DMS153 treated with DMSO at 0.1 percent for 48 hours (cell line): ENCODE data around the gene IKZF4.
"Not testable (repeated sequence)": the region's sequence is repeated elsewhere in the genome, so short reads cannot be mapped to it uniquely, and the experiment has no call there.

Experiments used
- DNase-seq: peaks from one replicate; lab custom pipeline; 2025; ENCODE audit not compliant: unreplicated experiment; lab: John Stamatoyannopoulos, UW

Gene IKZF4

DNA sequence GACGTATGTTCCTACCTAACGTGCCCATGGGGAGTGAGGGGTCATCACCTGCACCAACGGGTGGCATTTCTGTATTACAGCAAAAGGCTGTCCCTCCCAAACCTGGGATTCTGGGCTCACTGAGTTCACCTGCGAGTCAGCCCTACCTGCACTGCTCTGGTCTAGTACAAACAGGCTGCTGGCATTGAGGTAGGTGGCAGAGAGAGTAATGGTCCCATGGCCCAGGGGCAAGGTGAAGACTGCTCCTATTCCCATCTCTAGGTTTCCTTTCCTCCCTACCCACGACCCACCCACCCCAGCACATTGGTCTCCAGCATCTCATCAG, 23.3 kb upstream of the IKZF4 start:
- no peak for DNase-seq

DNA sequence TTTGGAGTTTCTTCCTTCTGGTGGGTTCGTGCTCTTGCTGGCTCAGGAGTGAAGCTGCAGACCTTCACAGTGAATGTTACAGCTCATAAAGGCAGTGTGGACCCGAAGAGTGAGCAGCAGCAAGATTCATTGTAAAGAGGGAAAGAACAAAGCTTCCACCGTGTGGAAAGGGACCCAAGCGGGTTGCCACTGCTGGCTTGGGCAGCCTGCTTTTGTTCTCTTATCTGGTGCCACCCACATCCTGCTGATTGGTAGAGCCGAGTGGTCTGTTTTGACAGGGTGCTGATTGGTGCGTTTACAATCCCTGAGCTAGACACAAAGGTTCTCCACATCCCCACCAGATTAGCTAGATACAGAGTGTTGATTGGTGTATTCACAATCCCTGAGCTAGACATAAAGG, 21.3 kb upstream of the IKZF4 start:
- DNase-seq, result not testable (repeated sequence)

DNA sequence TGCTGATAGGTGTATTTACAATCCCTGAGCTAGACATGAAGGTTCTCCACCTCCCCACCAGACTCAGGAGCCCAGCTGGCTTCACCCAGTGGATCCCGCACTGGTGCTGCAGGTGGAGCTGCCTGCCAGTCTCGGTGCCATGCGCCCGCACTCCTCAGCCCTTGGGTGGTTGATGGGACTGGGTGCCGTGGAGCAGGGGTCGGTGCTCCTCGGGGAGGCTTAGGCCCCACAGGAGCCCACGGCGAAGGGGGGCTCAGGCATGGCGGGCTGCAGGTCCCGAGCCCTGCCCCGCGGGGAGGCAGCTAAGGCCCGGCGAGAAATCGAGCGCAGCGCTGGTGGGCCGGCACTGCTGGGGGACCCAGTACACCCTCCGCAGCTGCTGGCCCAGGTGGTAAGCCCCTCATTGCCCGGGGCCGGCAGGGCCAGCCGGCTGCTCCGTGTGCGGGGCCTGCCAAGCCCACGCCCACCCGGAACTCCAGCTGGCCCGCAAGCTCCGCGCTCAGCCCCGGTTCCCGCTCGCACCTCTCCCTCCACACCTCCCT, 20.8 kb upstream of the IKZF4 start:
- DNase-seq, result not testable (repeated sequence)

DNA sequence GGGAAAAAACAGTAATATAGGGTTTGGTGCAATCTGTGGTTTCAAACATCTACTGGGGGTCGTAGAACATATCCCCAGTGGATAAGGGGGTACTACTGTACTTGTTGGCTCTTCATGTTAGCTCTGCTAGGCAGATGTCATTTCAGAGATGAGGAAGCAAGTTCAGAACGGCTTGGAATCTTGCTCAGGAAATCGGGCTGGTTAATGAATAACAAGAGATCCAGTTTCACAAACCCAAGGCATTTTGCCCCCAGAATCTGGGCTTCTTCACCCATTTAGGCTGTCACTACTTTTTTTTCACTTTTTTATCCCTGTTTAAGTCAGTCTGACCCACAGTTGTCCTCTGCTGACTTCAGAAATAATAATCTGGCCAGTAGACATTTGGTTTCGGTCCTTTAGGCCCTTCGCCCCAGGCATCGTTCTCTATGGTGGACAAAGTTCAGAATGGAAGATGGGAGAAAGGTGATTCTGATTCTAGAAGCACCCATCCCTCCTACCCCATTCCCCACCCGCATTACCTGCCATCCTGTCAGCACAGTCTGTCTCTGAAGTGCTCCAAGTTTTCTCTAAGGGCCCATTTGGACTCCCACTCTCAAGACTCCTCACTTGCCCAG, 19.2 kb upstream of the IKZF4 start:
- no peak for DNase-seq

GRCh38 chr12:56003376-56003775, 17.5 kb upstream of the IKZF4 start:
- not testable (repeated sequence) for DNase-seq

GRCh38 chr12:56004211-56004610, 16.6 kb upstream of the IKZF4 start:
- DNase-seq, result no peak

- DNase-seq, result no peak
These were observed 13.0 kb upstream of the IKZF4 start for GRCh38 chr12:56007564-56008559.

DNA sequence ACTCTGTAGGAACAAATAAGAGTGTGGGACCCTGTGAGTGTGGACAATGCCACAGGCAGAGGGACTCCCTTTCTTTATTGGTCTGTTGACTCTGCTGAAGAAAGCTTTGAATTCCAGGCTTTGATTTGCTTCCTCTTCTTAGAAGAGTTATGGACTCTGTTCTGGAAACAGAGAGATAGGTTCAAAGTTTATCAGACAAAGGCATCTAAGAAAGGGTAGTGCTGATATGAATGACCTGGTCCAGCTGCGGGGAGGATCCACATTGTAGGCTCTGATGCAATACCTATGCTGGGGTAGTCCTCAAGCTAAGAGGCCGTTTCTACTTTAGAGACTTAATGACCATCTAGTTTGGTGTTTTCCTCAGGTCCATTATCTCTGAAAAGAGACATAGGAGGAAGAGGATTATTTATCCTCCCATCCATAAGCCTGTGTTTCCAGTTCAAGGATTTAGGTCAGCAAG, 10.7 kb upstream of the IKZF4 start:
- DNase-seq, result no peak

DNA sequence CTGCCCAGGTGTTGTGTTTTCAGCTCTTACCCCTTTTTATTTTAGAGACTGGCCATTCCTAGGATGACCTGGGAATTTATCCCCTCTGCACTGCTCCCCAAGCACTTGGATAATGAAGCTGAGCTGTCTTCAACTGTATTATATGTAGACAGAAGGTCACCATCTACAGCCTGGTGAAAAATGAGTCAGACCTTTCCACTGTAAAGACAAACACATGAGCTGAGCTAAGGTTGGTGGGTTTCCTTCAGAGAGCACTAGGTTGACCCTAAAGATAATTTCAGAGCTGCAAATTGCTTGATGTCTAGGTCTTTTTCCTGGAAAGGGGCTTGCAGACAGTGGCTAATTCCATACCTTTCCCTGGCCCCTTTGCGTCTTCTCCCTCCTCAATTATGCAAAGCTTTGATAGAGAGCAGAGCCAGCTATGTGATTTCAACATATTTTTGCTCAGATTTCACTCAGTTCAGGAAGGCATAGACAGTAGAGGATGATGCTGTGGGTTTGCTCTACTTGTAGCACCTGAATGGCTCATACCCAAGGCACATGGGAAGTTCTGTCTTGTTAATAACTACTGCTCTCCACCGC, 9.2 kb upstream of the IKZF4 start:
- DNase-seq, result no peak

- DNase-seq, result no peak
These were observed 7.4 kb upstream of the IKZF4 start for GRCh38 chr12:56013482-56013881.

- no peak for DNase-seq
These were observed 6.6 kb upstream of the IKZF4 start for GRCh38 chr12:56014205-56014604.

GRCh38 chr12:56017181-56017580, 3.7 kb upstream of the IKZF4 start:
- no peak for DNase-seq

DNA sequence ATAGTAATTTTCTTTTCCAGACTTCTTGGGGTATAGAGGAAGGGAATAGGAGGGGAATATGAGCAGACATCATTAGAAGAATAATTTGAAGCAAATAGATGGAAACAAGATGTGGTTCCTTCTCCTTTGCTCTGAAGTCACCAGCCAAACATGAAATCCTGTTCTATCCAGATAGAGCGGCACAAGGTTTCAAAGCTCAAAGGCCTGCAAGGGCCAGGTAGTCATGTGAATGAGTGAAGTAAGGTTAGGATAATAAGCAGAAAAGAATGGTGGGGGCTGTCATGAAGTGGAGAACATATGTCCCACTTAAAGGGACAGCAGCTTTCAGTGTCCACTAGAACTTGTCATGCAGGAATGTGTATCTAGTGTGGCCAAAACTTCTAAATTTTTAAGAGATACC, 2.5 kb upstream of the IKZF4 start:
- DNase-seq, result no peak

- no peak for DNase-seq
These were observed 1.1 kb downstream of the IKZF4 start for GRCh38 chr12:56021889-56022497.

GRCh38 chr12:56028511-56029165, 7.8 kb downstream of the IKZF4 start:
- DNase-seq, result no peak

DNA sequence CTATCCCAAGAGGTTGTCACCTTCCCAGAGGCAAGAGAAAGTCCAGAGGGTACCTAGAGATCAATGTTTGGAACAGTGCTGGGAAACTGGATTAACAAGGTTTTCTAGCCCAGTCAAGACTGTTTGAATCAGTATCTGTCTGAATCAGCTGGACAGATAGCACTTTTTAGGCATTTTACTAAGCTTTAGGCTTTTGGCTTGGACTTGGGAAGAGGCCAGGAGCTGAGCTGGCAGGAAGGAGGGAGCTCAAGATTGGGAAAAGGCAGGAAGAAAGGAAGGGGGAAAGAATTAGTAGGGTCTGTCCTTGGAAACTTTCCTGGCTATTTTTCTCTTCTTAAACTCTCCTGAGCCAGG, 8.3 kb downstream of the IKZF4 start:
- DNase-seq, result no peak

DNA sequence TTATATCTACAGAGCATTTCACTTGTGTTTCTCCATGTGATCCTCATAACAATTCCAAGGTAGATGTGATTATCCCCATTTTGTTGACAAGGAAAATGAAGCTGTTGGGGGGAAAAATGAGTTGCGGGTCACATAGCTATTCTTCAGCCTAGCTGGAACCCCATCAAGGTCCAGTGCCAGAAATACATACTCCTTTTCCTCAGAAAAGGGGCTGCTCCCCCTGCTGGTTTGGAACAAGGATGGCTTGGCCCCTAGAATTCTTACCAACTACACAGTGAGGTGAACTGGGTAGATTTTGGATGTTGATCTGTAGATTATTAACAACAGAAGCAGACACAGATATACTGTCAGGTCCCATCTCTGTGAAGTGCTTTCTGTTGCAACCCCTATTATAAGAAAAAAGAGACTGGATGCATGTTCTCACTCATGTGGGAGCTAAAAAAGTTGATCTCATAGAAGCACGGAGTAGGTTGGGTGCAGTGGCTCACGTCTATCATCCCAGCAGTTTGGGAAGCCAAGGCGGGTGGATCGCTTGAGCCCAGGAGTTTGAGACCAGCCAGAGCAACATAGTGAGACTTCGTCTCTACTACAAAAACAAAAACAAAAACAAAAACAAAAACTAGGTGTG, 8.9 kb downstream of the IKZF4 start:
- DNase-seq, result peak; percentile 33

GRCh38 chr12:56031987-56032386, 11.1 kb downstream of the IKZF4 start:
- no peak for DNase-seq

- no peak for DNase-seq
These were observed 13.9 kb downstream of the IKZF4 start for GRCh38 chr12:56034586-56035332.

DNA sequence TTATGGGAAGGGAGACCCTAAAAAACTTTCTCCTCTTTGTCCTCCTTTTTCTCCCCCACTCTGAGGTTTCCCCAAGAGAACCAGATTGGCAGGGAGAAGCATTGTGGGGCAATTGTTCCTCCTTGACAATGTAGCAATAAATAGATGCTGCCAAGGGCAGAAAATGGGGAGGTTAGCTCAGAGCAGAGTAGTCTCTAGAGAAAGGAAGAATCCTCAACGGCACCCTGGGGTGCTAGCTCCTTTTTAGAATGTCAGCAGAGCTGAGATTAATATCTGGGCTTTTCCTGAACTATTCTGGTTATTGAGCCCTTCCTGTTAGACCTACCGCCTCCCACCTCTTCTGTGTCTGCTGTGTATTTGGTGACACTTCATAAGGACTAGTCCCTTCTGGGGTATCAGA, 16.3 kb downstream of the IKZF4 start:
- DNase-seq, result no peak
